Measurements from ENCODE around the gene RPEL1.

The RPEL1 gene

DNA sequence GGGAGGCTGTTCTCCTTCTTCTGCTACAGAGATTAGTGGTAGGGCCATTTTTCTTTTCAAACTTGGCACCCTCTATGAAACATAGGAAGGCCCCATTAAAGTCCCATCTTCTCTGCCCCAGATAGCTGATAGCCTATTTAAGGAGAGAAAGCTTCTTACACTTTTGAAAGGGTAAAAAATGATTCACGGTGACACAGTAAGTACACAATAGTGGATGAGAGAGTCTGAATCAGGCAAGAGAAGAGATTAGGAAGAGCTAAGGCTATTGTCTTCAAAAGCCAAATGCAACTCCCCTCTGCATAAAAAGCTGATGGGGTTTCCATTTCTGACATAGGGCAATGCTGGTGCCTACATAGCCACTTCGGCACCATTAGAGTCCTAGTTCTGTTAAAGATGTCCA, 34.8 kb downstream of the RPEL1 start:
- no peak for DNase-seq

DNA sequence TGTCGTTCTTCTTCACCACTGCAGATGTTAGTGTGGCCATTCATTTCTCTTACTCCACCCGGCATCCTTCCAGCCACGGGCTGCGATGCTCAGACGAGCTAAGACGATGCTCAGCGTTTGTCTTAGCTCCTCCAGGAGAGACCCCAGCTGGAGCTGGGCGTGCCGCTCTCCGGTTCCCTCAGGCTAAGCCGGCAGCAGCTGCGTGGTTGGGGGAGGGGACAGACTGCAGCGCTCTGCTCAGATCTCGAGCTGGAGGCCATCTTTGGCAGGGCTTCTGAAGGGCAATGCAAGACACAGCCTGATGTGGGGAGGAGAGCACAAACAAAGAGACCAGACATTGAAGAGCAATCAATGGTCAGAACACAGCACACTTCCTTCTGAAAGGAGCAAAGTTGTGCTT, 36.1 kb downstream of the RPEL1 start:
- no peak for DNase-seq

- no peak for DNase-seq
Measured at GRCh38 chr10:103282961-103283360, 37.3 kb downstream of the RPEL1 start.

- DNase-seq: no peak
Measured at GRCh38 chr10:103284170-103284569, 38.5 kb downstream of the RPEL1 start.

DNA sequence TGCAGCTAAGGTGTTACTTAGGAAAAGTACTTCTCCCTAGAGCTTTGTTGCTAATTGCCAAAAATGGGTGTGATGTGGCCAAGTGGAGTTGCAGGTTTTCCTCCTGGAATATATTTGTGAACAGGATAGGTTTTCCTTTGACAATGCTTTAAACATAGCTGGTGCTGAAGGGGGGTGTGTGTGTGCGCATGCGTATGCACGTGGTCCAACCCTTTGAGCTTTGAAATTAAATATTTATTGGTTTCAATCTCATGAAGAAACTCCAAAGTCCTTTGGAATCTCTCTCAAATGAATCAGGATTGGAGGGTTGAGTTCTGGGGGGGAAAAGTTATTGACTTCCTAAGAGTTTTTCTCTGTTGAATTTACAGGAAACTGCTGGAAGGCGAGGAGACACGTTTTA, 42.3 kb downstream of the RPEL1 start:
- DNase-seq: no peak

DNA sequence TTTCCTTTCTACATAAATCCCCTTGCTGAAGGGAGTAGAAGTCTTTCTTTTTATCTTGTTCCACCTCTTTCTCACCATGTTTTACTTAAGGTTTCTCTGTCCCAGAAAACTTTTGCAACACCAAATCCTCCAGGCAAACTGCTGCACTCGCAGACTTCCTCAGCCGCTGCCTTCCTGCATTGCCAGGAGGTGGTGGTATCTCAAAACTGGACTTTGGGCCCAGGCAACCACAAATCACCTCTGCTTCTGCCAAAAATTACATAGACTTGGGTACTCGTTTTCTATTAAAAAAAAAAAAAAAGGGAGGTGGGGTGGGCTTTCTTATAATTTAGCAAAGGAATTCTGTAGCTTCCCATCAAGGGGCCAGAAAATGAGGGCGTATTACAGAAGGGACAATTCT, 45.9 kb downstream of the RPEL1 start:
- DNase-seq: no peak

DNA sequence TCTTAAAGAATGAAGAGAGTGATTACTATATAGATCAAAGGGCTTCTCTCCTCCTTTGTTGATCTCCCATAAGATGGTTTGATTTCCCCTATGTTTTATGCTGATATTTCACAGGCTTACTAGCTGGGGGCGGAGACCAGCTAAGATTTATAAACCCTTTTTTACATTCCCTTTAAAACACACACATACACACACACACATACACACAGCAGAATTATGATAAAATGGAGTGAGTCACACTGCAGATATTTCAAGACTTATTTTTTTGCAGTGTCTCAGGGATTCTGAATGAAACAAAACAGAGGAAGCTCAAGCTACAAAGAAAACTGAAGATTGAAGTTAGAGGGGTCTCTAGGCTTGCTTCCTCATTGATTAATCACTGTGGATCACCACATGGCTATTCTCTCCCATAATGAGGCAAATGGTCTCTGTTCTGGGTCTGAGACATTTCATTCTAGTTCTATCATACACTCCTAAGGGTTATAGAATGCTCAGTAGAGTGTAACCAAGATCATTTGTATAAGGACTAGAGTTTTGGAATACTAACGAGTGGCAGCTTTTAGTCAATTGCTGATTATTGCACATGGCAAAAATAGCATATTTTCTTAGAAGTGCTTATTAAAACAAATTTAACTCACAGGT, 49.8 kb downstream of the RPEL1 start:
- no peak for DNase-seq
